SW 1271 (cell line): ENCODE measurements around the gene STAB2.
A peak's percentile ranks its signal among the peaks of the same experiment; 100 is the strongest.

Experiments used
- DNase-seq, 2 experiments: peaks; one replicate each; lab custom pipeline; 2025; lab: John Stamatoyannopoulos, UW

Gene STAB2

GRCh38 chr12:103580026-103580425 lies 7.0 kb upstream of the STAB2 start:
- no peak for DNase-seq

- no peak for DNase-seq
Measured at GRCh38 chr12:103583008-103583407, 4.1 kb upstream of the STAB2 start.

GRCh38 chr12:103586132-103586531 lies 941 bp upstream of the STAB2 start:
- no peak for DNase-seq

GRCh38 chr12:103588680-103589079 lies 1.6 kb downstream of the STAB2 start:
- DNase-seq, result no peak

- no peak for DNase-seq
Measured at GRCh38 chr12:103589517-103589916, 2.4 kb downstream of the STAB2 start.

- DNase-seq, result no peak
Measured at GRCh38 chr12:103590271-103590670, 3.2 kb downstream of the STAB2 start.

- no peak for DNase-seq
Measured at GRCh38 chr12:103596981-103597380, 9.9 kb downstream of the STAB2 start.

- no peak for DNase-seq
Measured at GRCh38 chr12:103599274-103599673, 12.2 kb downstream of the STAB2 start.

GRCh38 chr12:103600967-103601728 lies 14.1 kb downstream of the STAB2 start:
- no peak for DNase-seq

GRCh38 chr12:103620395-103620794 lies 33.3 kb downstream of the STAB2 start:
- no peak for DNase-seq

GRCh38 chr12:103623716-103624115 lies 36.6 kb downstream of the STAB2 start:
- no peak for DNase-seq

GRCh38 chr12:103626498-103626897 lies 39.4 kb downstream of the STAB2 start:
- DNase-seq, result peak in 1 of 2 experiments; percentile 18

GRCh38 chr12:103627189-103627855 lies 40.2 kb downstream of the STAB2 start:
- DNase-seq, result no peak

GRCh38 chr12:103632554-103633216 lies 45.6 kb downstream of the STAB2 start:
- peak in 1 of 2 experiments; percentile 51 for DNase-seq

- DNase-seq, result no peak
Measured at GRCh38 chr12:103634732-103635131, 47.7 kb downstream of the STAB2 start.

GRCh38 chr12:103635419-103635818 lies 48.3 kb downstream of the STAB2 start:
- no peak for DNase-seq

GRCh38 chr12:103637021-103637420 lies 49.9 kb downstream of the STAB2 start:
- no peak for DNase-seq

- no peak for DNase-seq
Measured at GRCh38 chr12:103637429-103637828, 50.4 kb downstream of the STAB2 start.

- no peak for DNase-seq
Measured at GRCh38 chr12:103639983-103640382, 52.9 kb downstream of the STAB2 start.

GRCh38 chr12:103640410-103640809 lies 53.3 kb downstream of the STAB2 start:
- no peak for DNase-seq

GRCh38 chr12:103640831-103641230 lies 53.8 kb downstream of the STAB2 start:
- DNase-seq, result no peak

GRCh38 chr12:103642240-103642864 lies 55.3 kb downstream of the STAB2 start:
- DNase-seq, result no peak

- DNase-seq, result no peak
Measured at GRCh38 chr12:103645202-103645601, 58.1 kb downstream of the STAB2 start.
